NCI-H2227 (cell line): ENCODE measurements around the gene PTPRN2.
"Not testable (repeated sequence)": the region's sequence is repeated elsewhere in the genome, so short reads cannot be mapped to it uniquely, and the experiment has no call there.

ENCODE experiments used
- DNase-seq: peaks from one replicate; lab custom pipeline; 2025; ENCODE audit not compliant: unreplicated experiment; lab: John Stamatoyannopoulos, UW

PTPRN2 gene

DNA sequence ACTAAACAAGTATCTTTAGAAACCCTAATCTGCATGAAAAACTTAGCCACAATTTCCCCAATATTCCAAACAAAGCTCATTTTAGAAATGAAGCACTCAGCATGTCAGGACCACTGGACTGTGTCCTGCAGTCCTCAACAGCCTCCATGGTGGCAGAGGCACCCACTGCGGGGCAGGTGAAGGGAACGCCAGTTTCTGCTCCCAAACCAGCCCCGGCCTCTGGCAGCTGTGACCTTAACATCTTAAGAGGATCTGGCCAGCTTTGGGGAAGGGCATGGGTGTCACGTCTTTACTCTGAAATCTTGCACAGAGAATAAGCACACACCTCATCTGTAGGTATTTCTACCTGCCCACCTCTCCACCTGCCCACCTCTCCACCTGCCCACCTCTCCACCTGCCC, 988.1 kb downstream of the PTPRN2 start:
- no peak for DNase-seq

DNA sequence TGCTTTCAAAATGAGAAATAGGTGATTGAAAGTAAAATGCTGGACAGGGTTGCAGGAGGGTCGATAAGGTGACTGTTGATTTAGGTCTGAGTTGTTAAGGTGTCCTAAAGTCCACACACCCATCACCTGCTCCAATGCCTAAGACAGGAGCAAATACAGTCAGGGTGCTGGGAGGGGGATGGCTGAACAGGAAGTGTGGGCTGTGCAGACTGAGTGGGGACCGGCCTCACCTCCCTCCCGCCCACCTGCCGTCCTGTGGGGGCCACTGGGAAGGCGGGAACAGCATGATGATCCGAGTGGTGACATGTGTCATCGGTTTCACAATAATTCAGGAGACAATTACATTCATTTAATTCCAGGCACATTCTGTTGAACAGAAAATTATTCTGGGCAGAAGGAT, 990.1 kb downstream of the PTPRN2 start:
- DNase-seq, result peak; percentile 71

DNA sequence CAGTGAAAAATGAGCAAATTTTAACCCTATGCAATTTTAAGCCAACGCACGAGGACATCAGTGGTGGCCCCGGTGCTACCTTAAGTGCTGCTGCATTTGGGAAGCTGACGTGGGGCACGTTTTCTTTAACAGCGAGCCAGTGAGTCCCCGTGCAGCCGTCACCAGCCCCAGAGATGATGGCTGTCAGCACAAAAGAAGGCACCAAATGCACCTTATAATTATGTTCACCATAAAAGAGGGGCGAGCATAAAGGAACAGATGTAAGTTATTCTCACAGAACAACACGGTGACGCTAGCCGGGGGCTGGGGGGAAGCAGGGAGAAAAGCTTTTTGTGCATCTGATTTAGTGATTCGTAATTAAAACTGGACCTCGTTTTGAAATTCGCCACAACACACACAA, 990.7 kb downstream of the PTPRN2 start:
- peak; percentile 84 for DNase-seq

DNA sequence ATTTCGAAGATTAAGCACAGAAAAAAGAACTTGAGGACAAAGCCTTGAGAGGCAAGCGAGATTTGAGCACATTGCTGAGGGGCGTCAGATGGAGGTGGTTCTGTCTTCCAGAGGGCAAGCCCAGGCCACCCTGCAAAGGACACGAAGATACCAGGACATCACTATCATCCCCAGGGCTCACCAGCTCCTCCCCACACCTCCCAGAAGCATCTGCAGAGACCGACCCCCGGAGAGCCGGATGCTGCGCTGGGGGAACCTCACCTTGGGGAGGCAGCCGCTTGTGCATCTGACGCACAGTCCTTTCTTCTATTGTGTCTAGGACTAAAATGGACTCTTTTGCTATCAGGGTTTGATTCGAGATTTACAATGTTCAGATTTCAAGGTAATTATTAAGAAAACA, 991.2 kb downstream of the PTPRN2 start:
- peak; percentile 81 for DNase-seq

DNA sequence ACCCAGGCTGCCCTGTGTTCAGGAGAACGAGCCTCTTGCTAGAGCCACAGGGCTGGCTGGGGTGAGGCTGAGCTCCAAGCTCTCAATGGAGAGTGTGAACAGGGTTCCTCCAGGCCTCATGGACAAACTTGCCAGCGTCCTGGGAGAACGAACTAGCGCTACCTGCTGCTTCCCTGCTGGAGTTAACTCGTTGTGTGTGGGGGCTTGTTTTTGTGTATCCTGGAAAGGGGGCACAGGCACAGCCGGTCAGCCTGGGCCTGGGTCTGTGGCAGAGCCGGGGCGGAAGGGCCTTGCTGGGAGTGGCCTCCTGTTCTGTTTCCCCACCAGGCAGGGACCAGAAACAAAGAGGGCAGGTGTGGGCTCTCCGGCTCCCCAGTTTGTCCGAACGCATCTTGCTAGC, 991.6 kb downstream of the PTPRN2 start:
- no peak for DNase-seq

DNA sequence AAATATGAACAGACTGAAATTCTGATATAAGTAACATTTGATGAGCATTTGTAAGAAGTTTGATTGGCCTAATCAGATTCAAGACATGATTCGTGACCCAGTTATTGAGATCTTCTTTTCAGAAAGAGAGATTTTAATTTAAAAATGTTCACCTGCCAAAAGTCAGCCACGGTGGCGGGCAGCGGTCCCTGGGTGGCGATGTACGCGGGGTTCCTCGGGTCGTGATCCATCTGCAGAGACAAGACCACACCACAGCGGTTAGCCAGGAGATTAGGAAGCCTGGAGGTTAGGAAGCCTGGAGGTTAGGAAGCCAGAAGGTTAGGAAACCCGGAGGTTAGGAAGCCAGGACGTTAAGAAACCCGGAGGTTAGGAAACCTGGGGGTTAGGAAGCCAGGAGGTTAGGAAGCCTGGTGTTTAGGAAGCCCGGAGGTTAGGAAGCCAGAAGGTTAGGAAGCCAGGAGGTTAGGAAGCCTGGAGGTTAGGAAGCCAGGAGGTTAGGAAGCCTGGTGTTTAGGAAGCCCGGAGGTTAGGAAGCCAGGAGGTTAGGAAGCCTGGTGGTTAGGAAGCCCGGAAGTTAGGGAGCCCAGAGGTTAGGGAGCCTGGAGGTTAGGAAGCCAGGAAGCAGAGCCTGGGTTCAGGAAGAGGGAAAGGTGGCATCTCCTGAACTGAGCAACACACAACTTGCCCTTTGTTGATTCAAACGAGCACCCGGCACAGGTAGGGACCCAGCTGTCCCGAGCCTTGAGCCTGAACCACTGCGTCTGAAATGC, 992.4 kb downstream of the PTPRN2 start:
- DNase-seq, result no peak

DNA sequence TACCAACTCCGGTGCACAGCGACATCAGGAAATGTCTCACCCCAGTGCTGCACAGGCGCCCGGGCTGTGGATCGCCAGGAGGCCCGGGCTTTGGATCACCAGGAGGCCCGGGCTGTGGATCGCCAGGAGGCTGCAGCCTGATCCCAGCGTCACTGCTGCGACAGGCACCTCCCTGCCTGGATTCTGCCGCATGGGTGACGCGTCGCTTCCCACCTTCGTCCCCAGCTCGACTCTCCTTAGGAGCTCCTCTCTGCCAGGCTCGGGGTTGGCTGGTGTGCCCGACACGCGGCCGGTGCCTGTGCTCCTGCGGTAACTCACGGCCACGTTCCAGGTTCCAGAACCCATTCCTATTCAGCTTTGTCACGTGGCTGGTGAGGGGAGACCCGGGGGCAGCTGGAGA, 993.3 kb downstream of the PTPRN2 start:
- DNase-seq, result no peak

DNA sequence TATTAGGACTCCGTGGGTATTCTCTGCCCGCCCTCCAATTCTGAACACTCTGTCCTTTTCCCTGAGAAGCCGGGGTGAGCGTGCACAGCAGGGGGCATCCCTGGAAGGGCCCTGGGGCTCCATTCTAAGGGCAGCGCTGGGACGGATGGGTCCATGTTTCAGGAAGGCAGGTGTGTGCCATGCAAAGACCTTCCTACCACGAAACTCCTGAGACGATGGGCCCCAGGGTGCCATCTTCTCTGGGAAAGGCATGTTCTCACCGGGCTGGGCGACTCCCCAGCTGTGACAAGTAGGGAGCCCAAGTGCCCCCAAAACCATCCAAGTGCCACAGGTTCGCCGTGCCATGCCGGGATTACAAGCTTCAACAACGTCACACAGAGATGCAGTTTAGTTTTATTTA, 994.1 kb downstream of the PTPRN2 start:
- DNase-seq, result no peak

DNA sequence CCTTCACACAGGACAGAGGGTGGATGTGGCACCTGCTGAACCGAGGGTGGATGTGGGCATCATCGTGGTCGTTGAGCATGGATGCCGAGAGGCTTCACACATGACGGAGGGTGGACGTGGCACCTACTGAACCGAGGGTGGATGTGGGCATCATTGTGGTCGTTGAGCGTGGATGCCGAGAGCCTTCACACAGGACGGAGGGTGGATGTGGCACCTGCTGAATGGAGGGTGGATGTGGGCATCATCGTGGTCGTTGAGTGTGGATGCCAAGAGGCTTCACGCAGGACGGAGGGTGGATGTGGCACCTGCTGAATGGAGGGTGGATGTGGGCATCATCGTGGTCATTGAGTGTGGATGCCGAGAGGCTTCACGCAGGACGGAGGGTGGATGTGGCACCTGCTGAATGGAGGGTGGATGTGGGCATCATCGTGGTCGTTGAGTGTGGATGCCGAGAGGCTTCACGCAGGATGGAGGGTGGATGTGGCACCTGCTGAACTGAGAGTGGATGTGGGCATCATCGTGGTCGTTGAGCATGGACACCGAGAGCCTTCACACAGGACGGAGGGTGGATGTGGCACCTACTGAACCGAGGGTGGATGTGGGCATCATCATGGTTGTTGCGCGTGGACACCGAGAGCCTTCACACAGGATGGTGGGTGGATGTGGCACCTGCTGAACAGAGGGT, 994.8 kb downstream of the PTPRN2 start:
- DNase-seq, result not testable (repeated sequence)

DNA sequence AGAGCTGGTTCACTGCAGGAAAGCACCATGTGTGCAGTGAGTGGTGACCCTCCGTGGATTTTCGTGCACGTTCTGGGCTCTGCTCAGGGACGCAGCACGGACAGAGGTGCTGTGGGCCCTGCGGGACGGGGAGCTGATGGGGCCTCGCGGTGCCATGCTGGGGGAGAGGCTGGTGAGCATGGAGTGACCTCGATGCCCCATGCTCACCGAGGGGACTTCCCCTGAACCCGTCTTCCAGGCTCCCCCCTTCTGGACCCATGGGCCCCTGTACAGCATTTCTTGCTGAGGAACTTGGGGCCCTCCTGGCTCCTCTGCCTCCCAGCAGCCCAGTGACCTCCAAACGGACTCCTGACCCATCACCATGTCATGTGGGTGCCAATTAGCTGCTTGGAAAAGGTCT, 997.1 kb downstream of the PTPRN2 start:
- DNase-seq, result no peak

DNA sequence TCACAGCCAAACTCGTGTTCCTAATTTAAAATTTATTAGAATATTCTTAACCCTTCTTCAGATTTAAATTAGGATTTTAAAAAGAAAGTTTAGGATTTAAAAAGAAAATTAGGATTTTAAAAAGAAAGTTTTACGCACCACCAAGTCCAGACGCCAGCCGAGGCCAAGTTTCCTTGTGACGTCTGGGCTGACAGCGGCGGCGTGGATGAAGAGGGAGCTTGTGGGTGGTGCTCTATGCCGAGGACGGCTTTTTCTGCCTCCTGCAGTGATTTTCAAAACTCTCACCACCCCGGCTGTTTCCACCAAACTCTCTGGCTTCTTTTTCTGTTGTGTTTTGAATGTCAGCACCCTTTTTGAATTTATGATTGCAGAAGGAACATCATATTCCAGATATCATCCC, 997.9 kb downstream of the PTPRN2 start:
- no peak for DNase-seq

DNA sequence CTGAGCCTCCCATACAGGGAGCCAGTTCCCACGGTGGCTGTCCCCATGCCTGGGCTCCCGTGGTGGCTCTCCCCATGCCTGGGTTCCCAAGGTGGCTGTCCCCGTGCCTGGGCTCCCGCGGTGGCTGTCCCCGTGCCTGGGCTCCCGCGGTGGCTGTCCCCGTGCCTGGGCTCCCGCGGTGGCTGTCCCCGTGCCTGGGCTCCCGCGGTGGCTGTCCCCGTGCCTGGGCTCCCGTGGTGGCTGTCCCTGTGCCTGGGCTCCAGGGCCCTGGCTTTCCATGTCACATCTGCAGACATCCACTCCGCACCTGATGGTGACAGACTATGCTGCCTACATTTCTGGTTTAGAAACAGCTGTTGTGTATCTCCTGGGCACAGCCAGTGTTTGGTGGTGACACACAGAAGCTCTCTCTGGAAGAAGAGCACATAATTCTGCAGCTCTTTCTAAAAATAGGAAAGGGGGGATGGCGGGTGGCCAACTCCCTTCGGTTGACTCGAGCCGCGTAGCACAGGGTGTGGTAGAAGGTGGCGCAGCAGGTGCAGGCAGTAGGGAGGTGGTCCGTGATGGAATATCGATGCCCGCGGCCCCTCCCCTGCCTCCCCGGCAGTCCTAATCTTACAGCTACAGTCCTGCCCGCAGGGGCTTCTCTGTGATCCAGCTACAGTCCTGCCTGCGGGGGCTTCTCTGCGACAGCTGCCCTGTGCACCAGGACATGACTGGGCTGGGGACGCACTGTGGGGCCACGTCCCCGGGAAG, 999.6 kb downstream of the PTPRN2 start:
- DNase-seq, result no peak

DNA sequence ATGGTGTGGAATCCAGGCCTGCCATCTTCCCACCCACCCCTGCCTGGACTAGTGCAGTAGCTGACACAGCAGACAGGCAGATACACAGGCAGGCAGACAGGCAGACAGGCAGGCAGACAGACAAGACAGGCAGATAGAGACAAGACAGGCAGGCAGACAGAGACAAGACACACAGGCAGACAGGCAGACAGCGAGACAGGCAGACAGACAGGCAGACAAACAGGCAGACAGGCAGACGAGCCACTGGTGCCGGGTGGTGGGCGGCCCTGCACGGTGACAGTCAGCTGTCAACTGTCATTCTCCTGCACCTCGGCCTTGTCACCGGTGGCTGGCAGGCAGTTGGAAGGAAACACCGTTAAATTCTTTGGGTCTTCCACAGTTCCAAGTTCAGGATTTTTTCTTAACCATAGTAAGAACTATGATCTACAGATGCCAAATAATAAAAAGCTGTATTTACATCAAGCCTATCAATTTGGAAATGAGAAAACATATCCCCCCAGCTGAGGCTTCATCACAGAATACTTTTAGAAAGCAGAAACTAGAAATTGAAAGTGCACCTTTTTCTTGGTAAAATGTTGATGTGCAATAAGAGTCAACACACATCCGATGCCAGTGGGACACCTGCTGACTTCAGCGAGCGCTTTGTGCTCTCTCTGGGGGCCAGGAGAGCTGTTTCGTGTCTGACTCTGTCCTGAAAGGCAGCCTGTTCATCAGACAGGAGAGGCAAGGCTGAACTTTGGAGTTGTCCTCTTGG, 1000.4 kb downstream of the PTPRN2 start:
- DNase-seq, result no peak

DNA sequence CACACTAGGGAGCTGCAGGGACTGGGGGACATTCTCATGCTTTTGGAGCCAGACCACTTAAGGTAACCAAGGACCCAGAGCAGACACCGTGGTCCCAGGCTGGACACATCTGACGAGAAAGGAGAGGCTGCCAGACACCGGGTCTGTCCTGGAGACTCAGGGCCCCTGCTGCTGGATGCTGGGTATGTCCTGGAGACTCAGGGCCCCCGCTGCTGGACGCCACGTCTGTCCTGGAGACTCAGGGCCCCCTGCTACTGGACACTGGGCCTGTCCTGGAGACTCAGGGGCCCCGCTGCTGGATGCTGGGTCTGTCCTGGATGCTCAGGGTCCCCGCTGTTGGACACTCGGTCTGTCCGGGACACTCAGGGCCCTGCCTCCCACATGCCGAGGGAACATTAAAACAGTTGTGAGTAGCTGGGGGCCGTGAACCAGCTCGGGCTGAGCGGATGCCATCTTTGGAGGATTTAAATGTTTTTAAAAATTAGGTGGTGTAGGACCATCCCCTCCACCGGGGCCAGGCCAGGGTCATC, 1001.1 kb downstream of the PTPRN2 start:
- DNase-seq, result no peak

DNA sequence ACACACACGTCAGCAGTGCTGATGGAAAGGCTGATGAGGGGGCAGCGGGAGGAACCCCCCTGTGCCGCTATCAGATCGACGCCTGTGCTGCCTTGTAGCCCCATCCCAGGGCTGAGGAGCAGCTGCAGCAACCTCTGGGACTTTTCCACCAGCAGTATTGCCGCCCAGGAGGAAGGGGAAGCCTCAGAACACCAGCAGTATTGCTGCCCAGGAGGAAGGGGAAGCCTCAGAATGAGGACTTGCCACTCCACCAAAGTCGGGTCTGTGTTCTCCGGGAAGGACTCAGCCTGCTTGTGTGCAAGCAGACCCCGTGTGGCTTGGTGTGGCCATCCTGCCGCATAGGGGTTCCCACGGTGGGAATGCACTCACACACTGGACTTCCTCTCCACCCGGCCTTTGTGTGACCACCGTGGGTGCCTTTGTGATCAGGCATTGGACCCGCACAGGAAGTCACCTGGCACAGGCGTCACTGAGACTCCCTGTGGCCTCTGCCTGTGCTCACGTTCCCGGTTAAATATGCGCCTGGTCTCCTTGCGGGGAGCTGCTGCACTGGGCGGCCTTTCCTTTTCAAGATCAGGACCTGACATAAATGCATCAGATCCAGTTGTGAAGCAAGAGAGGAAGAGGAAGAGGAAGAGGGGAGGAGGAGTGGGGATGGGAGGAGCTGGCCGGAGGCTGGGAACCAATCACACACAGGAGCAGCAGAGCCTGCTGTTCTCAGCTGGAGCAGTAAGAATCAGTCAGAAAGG, 1002.3 kb downstream of the PTPRN2 start:
- DNase-seq, result no peak

DNA sequence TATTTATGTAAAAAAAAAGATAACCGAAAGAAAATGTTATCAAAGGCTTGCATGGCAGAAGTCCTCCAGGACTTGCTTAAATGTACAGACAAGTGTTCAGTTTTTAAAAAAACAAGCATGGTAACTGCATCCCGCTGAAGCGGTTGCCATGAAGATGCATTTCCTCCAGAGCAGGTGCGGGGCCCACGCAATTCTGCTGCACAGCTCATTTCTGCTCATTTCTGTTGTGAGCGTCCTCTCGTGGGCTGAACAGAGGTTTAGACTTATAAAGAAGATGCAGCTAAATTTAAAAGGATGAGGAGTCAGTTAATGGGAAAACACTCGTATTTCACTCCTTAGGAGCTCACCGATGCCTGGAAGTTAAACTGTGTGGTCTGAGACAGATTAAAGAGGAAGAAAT, 1003.2 kb downstream of the PTPRN2 start:
- no peak for DNase-seq

DNA sequence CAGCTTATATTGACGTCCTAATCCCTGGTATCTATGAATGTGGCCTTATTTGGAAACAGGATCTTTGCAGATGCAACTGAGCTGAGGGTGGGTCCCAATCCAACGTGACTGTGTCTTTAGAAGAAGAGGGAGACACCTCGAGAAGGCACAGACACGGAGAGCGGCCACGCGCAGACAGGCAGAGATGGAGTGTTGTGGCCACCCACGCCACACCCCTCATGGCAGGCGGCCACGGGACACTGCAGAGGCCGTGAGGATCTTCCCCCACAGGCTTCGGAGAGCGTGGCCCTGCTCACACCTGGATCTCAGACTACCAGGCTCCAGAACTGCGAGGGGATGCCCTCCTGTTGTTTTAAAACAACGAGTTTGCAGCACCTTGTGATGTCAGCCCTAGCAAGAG, 1005.9 kb downstream of the PTPRN2 start:
- DNase-seq, result no peak

DNA sequence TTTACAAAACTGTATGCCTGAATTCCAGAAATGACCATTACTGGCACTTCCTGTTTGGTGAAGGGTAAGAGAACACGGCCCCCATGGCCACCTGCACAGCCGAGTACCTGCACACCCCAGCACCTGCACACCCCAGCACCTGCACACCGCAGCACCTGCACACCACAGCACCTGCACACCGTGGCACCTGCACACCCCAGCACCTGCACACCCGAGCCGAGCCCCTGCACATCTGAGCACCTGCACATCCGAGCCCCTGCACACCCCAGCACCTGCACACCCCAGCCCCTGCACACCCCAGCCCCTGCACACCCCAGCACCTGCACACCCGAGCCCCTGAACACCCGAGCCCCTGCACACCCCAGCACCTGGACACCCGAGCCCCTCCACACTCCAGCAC, 1007.3 kb downstream of the PTPRN2 start:
- DNase-seq, result no peak

DNA sequence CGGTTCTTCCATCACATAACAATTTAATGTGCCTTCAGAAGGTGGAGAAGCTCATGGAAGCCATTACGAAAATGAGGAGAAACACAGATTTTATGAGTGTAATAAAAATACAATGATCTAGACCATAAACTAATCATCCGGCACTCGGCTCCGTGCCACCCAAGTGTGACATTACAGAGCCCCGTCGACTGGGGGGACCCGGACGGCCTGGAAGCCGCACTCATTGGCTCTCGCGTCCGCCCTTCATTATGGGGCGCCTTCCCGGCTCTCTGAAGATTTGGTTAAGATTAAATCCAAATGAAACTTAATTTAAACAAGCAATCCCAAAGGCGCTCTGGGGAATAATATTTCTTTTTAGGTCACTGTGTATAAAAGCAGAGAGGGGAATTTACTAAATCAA, 1008.2 kb downstream of the PTPRN2 start:
- DNase-seq, result no peak

DNA sequence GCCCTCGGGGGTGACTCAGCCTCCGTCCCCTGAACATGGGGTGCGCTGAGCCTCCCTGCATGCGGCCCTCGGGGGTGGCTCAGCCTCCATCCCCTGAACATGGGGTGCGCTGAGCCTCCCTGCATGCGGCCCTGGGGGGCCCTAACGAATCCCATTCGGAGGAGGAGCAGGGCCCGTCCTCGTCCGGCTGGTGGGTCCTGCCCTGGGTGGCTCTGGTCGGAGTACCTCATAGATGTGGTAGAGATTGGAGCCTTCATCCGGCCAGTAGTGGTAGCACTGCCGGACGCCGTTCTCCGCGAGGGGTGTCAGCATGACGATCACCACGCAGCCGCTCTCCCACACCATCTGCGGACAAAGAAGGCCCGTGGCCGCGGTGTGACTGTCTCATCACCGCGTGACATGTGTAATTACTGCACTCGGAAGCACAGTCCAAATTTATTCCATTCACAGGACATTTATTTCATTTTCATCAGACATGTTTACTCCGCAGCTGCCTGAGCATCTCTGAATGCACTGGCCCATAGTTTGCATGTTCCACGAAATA, 1009.8 kb downstream of the PTPRN2 start:
- DNase-seq, result no peak
